ENCODE results near the gene THYN1. TPM values are rescaled to one million over a fixed set of nuclear protein-coding genes. Genes with fewer than 3 reads are reported as not detected.

Gene THYN1
- total and polyA plus RNA-seq, 3 donors from 2014 or later, result 85.0 to 94.0 (median 86.9) TPM

GRCh38 chr11:134216816-134217215, 36.3 kb downstream of the THYN1 start:
- TF ChIP-seq POLR2A (IDR thresholded peaks at IDR 0.05), result no peak
- no peak for TF ChIP-seq CTCF (IDR thresholded peaks at IDR 0.05)
- Histone ChIP-seq H3K4me3 (no peak overlapping the region), H3K27ac (peak overlapping the region; percentile 0 to 1), H3K27me3 (no peaks in the 10 kb centered on the region), H3K9me3 (no peaks in the 10 kb centered on the region), H3K36me3 (ENCODE audit: low read depth, missing control alignments) (no peaks in the 10 kb centered on the region), H3K4me1 (no peaks in the 10 kb centered on the region)
- WGBS, 2 donors, result 63 to 75% methylated on average over 3 of the region's 3 CpGs
- DNase-seq, result peak; percentile 67
- intact Hi-C loops (cut with DNase I; ENCODE audit: low total_unique reads), result no loop called here

GRCh38 chr11:134215836-134216235, 37.3 kb downstream of the THYN1 start:
- H3K27me3 ChIP-seq, result no peaks in the 10 kb centered on the region
- H3K4me1 ChIP-seq, result no peaks in the 10 kb centered on the region
- 77 to 78% methylated on average over 7 of the region's 7 CpGs for WGBS, 2 donors
- peak overlapping the region in 1 of 2 donors; percentile 1 for H3K27ac ChIP-seq
- no peak for DNase-seq
- no peak for TF ChIP-seq POLR2A (IDR thresholded peaks at IDR 0.05)
- no peak for TF ChIP-seq CTCF (IDR thresholded peaks at IDR 0.05)
- H3K9me3 ChIP-seq, result no peaks in the 10 kb centered on the region
- H3K4me3 ChIP-seq, result no peak overlapping the region
- intact Hi-C loops (cut with DNase I; ENCODE audit: low total_unique reads), result no loop called here
- H3K36me3 ChIP-seq (ENCODE audit: low read depth, missing control alignments), result no peaks in the 10 kb centered on the region

GRCh38 chr11:134207538-134208239, 45.5 kb downstream of the THYN1 start:
- Histone ChIP-seq H3K4me1 (no peaks in the 10 kb centered on the region), H3K27ac (no peak overlapping the region), H3K36me3 (ENCODE audit: low read depth, missing control alignments) (no peaks in the 10 kb centered on the region), H3K9me3 (no peaks in the 10 kb centered on the region), H3K4me3 (no peak overlapping the region), H3K27me3 (no peaks in the 10 kb centered on the region)
- WGBS, 2 donors, result 87 to 88% methylated on average over 16 of the region's 16 CpGs
- intact Hi-C loops (cut with DNase I; ENCODE audit: low total_unique reads), result no loop called here
- DNase-seq, result peak; percentile 67
- TF ChIP-seq CTCF (IDR thresholded peaks at IDR 0.05) (peak; percentile 33 to 72 (median 58)), POLR2A (IDR thresholded peaks at IDR 0.05) (no peak)

- H3K9me3 ChIP-seq, result no peaks in the 10 kb centered on the region
- no peak overlapping the region for H3K27ac ChIP-seq
- no peak overlapping the region for H3K4me3 ChIP-seq
- 85 to 95% methylated on average over 5 of the region's 5 CpGs for WGBS, 2 donors
- DNase-seq, result no peak
- H3K36me3 ChIP-seq (ENCODE audit: low read depth, missing control alignments), result no peaks in the 10 kb centered on the region
- no peaks in the 10 kb centered on the region for H3K4me1 ChIP-seq
- H3K27me3 ChIP-seq, result no peaks in the 10 kb centered on the region
- TF ChIP-seq POLR2A (IDR thresholded peaks at IDR 0.05) (no peak), CTCF (IDR thresholded peaks at IDR 0.05) (no peak)
- intact Hi-C loops (cut with DNase I; ENCODE audit: low total_unique reads), result no loop called here
These were observed 47.0 kb downstream of the THYN1 start for GRCh38 chr11:134206185-134206584.

GRCh38 chr11:134205729-134206128, 47.4 kb downstream of the THYN1 start:
- WGBS, 2 donors, result 93 to 95% methylated on average over 9 of the region's 9 CpGs
- TF ChIP-seq CTCF (IDR thresholded peaks at IDR 0.05) (no peak), POLR2A (IDR thresholded peaks at IDR 0.05) (no peak)
- Histone ChIP-seq H3K4me3 (no peak overlapping the region), H3K36me3 (ENCODE audit: low read depth, missing control alignments) (no peaks in the 10 kb centered on the region), H3K27me3 (no peaks in the 10 kb centered on the region), H3K4me1 (no peaks in the 10 kb centered on the region), H3K27ac (no peak overlapping the region), H3K9me3 (no peaks in the 10 kb centered on the region)
- no peak for DNase-seq
- intact Hi-C loops (cut with DNase I; ENCODE audit: low total_unique reads), result no loop called here

Data from testis (tissue), 3 donors.